Mesothelial cell of epicardium (in vitro differentiated cells): ENCODE data around the gene SPG11. TPM values are rescaled to one million over a fixed set of nuclear protein-coding genes. Genes with fewer than 3 reads are reported as not detected.
"Not testable (repeated sequence)": the region's sequence is repeated elsewhere in the genome, so short reads cannot be mapped to it uniquely, and the experiment has no call there.

Experiments
- DNase-seq, 2 experiments: peaks; one replicate each; pipeline ENCODE4 v3.0.0; 2021; ENCODE audit warnings: low spot score in 2 of 2; ENCODE audit not compliant: unreplicated experiment in 2 of 2
- H3K27ac Mint-ChIP-seq: 2 replicates; pipeline ENCODE4 v1.8.0; 2021; ENCODE audit warnings: mixed read lengths
- H3K27me3 Mint-ChIP-seq: 2 replicates; pipeline ENCODE4 v1.8.0; 2021; ENCODE audit warnings: low read depth, mixed read lengths
- H3K36me3 Mint-ChIP-seq: 2 replicates; pipeline ENCODE4 v1.8.0; 2021; ENCODE audit warnings: mixed read lengths
- H3K4me1 Mint-ChIP-seq: 2 replicates; pipeline ENCODE4 v1.8.0; 2021; ENCODE audit warnings: mixed read lengths
- H3K4me3 Mint-ChIP-seq: 2 replicates; pipeline ENCODE4 v1.8.0; 2021; ENCODE audit warnings: mild to moderate bottlenecking, moderate library complexity, mixed read lengths
- H3K9me3 Mint-ChIP-seq: 2 replicates; pipeline ENCODE4 v1.8.0; 2021; ENCODE audit warnings: mixed read lengths
- CTCF ChIP-seq: fragments of 200-600 bp; sonication (generic); IDR thresholded peaks from one replicate; pipeline ENCODE4 v1.5.0; 2021; ENCODE audit warnings: antibody characterized with exemption; ENCODE audit not compliant: unreplicated experiment
- total RNA-seq: library from RNA; stranded (reverse); gene quantifications from 3 replicates; pipeline ENCODE4 v1.2.1, GENCODE V29; 2021

SPG11 gene
- total RNA-seq, 1 donor from 2014 or later = 84.6 TPM

GRCh38 chr15:44545913-44546802 lies 117.3 kb downstream of the SPG11 start:
- H3K27ac Mint-ChIP-seq = peak overlapping the region; percentile 73
- H3K4me1 Mint-ChIP-seq = peaks cover 20% of the 10 kb centered on the region
- H3K36me3 Mint-ChIP-seq = peaks cover 7% of the 10 kb centered on the region
- H3K27me3 Mint-ChIP-seq = no peaks in the 10 kb centered on the region
- H3K9me3 Mint-ChIP-seq = no peaks in the 10 kb centered on the region
- no peak overlapping the region for H3K4me3 Mint-ChIP-seq
- no peak for TF ChIP-seq CTCF
- no peak for DNase-seq

GRCh38 chr15:44544745-44545144 lies 118.7 kb downstream of the SPG11 start:
- peak overlapping the region; percentile 76 for H3K27ac Mint-ChIP-seq
- DNase-seq, H3K9me3 Mint-ChIP-seq, H3K27me3 Mint-ChIP-seq, H3K4me3 Mint-ChIP-seq: not testable (repeated sequence)
- peaks cover 11% of the 10 kb centered on the region for H3K36me3 Mint-ChIP-seq
- peaks cover 21% of the 10 kb centered on the region for H3K4me1 Mint-ChIP-seq

GRCh38 chr15:44542596-44542995 lies 120.9 kb downstream of the SPG11 start:
- Mint-ChIP-seq H3K4me1 (peaks cover 33% of the 10 kb centered on the region), H3K27me3 (no peaks in the 10 kb centered on the region), H3K9me3 (no peaks in the 10 kb centered on the region), H3K27ac (peak overlapping the region; percentile 96), H3K4me3 (no peak overlapping the region), H3K36me3 (peaks cover 13% of the 10 kb centered on the region)
- TF ChIP-seq CTCF = no peak
- DNase-seq = no peak

- Mint-ChIP-seq H3K27ac (peak overlapping the region; percentile 96), H3K4me1 (peaks cover 33% of the 10 kb centered on the region), H3K27me3 (no peaks in the 10 kb centered on the region), H3K9me3 (no peaks in the 10 kb centered on the region), H3K36me3 (peaks cover 13% of the 10 kb centered on the region), H3K4me3 (no peak overlapping the region)
- no peak for TF ChIP-seq CTCF
- no peak for DNase-seq
These were observed 122.0 kb downstream of the SPG11 start for GRCh38 chr15:44541282-44541958.

- Mint-ChIP-seq H3K27ac (peak overlapping the region; percentile 92), H3K27me3 (no peaks in the 10 kb centered on the region), H3K4me3 (peak overlapping the region; percentile 82), H3K4me1 (peaks cover 39% of the 10 kb centered on the region), H3K36me3 (peaks cover 10% of the 10 kb centered on the region), H3K9me3 (no peaks in the 10 kb centered on the region)
- no peak for DNase-seq
- no peak for TF ChIP-seq CTCF
These were observed 125.7 kb downstream of the SPG11 start for GRCh38 chr15:44537735-44538240.
